Measurements from ENCODE around the gene BSN. TPM values are rescaled to one million over a fixed set of nuclear protein-coding genes. Genes with fewer than 3 reads are reported as not detected.

The BSN gene
- total RNA-seq, 1 donor from 2014 or later: 0.67 TPM

GRCh38 chr3:49625071-49625470 lies 70.8 kb downstream of the BSN start:
- Mint-ChIP-seq H3K4me3 (no peak overlapping the region), H3K27ac (no peak overlapping the region), H3K4me1 (no peaks in the 10 kb centered on the region), H3K27me3 (ENCODE audit: low read depth) (peaks cover 18% of the 10 kb centered on the region), H3K36me3 (no peaks in the 10 kb centered on the region), H3K9me3 (no peaks in the 10 kb centered on the region)
- no peak for DNase-seq (ENCODE audit: low spot score in 2 of 2, unreplicated experiment in 2 of 2)
- no peak for TF ChIP-seq CTCF (IDR thresholded peaks at IDR 0.05; ENCODE audit: unreplicated experiment)

- Mint-ChIP-seq H3K27ac (no peak overlapping the region), H3K27me3 (ENCODE audit: low read depth) (peaks cover 20% of the 10 kb centered on the region), H3K4me3 (no peak overlapping the region), H3K36me3 (no peaks in the 10 kb centered on the region), H3K9me3 (no peaks in the 10 kb centered on the region), H3K4me1 (no peaks in the 10 kb centered on the region)
- TF ChIP-seq CTCF (IDR thresholded peaks at IDR 0.05; ENCODE audit: unreplicated experiment): no peak
- DNase-seq (ENCODE audit: low spot score in 2 of 2, unreplicated experiment in 2 of 2): no peak
These were observed 71.9 kb downstream of the BSN start for GRCh38 chr3:49626101-49626581.

GRCh38 chr3:49626796-49627195 lies 72.5 kb downstream of the BSN start:
- TF ChIP-seq CTCF (IDR thresholded peaks at IDR 0.05; ENCODE audit: unreplicated experiment): no peak
- no peak overlapping the region for H3K27ac Mint-ChIP-seq
- DNase-seq (ENCODE audit: low spot score in 2 of 2, unreplicated experiment in 2 of 2): no peak

GRCh38 chr3:49627634-49628033 lies 73.4 kb downstream of the BSN start:
- no peak for DNase-seq (ENCODE audit: low spot score in 2 of 2, unreplicated experiment in 2 of 2)
- H3K27me3 Mint-ChIP-seq (ENCODE audit: low read depth): peaks cover 12% of the 10 kb centered on the region
- H3K27ac Mint-ChIP-seq: no peak overlapping the region
- no peaks in the 10 kb centered on the region for H3K4me1 Mint-ChIP-seq
- no peaks in the 10 kb centered on the region for H3K36me3 Mint-ChIP-seq
- H3K4me3 Mint-ChIP-seq: no peak overlapping the region
- TF ChIP-seq CTCF (IDR thresholded peaks at IDR 0.05; ENCODE audit: unreplicated experiment): no peak
- H3K9me3 Mint-ChIP-seq: peaks cover 7% of the 10 kb centered on the region

More at GRCh38 chr3:49626796-49627195, 72.5 kb downstream of the BSN start:
- peaks cover 17% of the 10 kb centered on the region for H3K27me3 Mint-ChIP-seq (ENCODE audit: low read depth)
- no peaks in the 10 kb centered on the region for H3K4me1 Mint-ChIP-seq
- H3K36me3 Mint-ChIP-seq: no peaks in the 10 kb centered on the region
- H3K9me3 Mint-ChIP-seq: peaks cover 4% of the 10 kb centered on the region
- H3K4me3 Mint-ChIP-seq: no peak overlapping the region

- TF ChIP-seq CTCF (IDR thresholded peaks at IDR 0.05; ENCODE audit: unreplicated experiment): no peak
- Mint-ChIP-seq H3K27ac (no peak overlapping the region), H3K27me3 (ENCODE audit: low read depth) (peaks cover 12% of the 10 kb centered on the region), H3K9me3 (peaks cover 7% of the 10 kb centered on the region), H3K4me1 (no peaks in the 10 kb centered on the region), H3K36me3 (no peaks in the 10 kb centered on the region), H3K4me3 (no peak overlapping the region)
- no peak for DNase-seq (ENCODE audit: low spot score in 2 of 2, unreplicated experiment in 2 of 2)
These were observed 74.0 kb downstream of the BSN start for GRCh38 chr3:49628249-49628648.

- TF ChIP-seq CTCF (IDR thresholded peaks at IDR 0.05; ENCODE audit: unreplicated experiment): no peak
- no peak for DNase-seq (ENCODE audit: low spot score in 2 of 2, unreplicated experiment in 2 of 2)
- Mint-ChIP-seq H3K36me3 (no peaks in the 10 kb centered on the region), H3K27me3 (ENCODE audit: low read depth) (peaks cover 12% of the 10 kb centered on the region), H3K9me3 (peaks cover 7% of the 10 kb centered on the region), H3K27ac (no peak overlapping the region), H3K4me1 (no peaks in the 10 kb centered on the region), H3K4me3 (no peak overlapping the region)
These were observed 75.2 kb downstream of the BSN start for GRCh38 chr3:49629451-49629850.
